Transverse colon (tissue), 4 donors: ENCODE data around the gene PLEKHA3. TPM values are rescaled to one million over a fixed set of nuclear protein-coding genes. Genes with fewer than 3 reads are reported as not detected.

Experiments
- DNase-seq: peaks from one replicate; pipeline ENCODE4 v3.0.0-alpha.2; 2019
- H3K27ac ChIP-seq, 4 donors: fragments of 200-600 bp; sonication (generic); 2 replicates each; pipeline ENCODE4 v1.5.1; 2016 to 2018; ENCODE audit warnings: inconsistent platforms in 4 of 4
- H3K27me3 ChIP-seq: fragments of 200-600 bp; sonication (generic); 2 replicates; pipeline ENCODE4 v1.5.1; 2017; ENCODE audit warnings: inconsistent platforms
- H3K36me3 ChIP-seq, 4 donors: fragments of 200-600 bp; sonication (generic); 2 replicates each; pipeline ENCODE4 v1.5.1; 2017 to 2019; ENCODE audit warnings: inconsistent platforms in 4 of 4
- H3K4me1 ChIP-seq, 4 donors: fragments of 200-600 bp; sonication (generic); 2 replicates each; pipeline ENCODE4 v1.5.1; 2017 to 2020; ENCODE audit warnings: inconsistent platforms in 4 of 4
- H3K4me3 ChIP-seq, 4 donors: fragments of 200-600 bp; sonication (generic); 1 replicate in 1 of 4; 2 replicates in 3 of 4; pipeline versions ENCODE4 v1.5.1 to v1.6.1; 2017 to 2019; ENCODE audit warnings: inconsistent platforms in 4 of 4
- H3K9me3 ChIP-seq, 2 donors: fragments of 200-600 bp; sonication (generic); 2 replicates each; pipeline ENCODE4 v1.5.1; 2017 to 2019; ENCODE audit warnings: inconsistent platforms in 2 of 2
- EP300 ChIP-seq: sonication (generic); formaldehyde crosslinking; IDR thresholded peaks from one replicate; pipeline ENCODE4 v1.6.1; 2017; ENCODE audit warnings: antibody characterized with exemption, low read depth
- POLR2A ChIP-seq: fragments of 450-650 bp; IDR thresholded peaks from one replicate; pipeline ENCODE4 v1.6.1; 2016; ENCODE audit warnings: antibody characterized with exemption, mild to moderate bottlenecking, moderate library complexity
- POLR2AphosphoS5 ChIP-seq, 3 donors: sonication (generic); formaldehyde crosslinking; IDR thresholded peaks; one replicate each; pipeline ENCODE4 v1.6.1; 2016; ENCODE audit warnings: antibody characterized with exemption in 3 of 3
- WGBS, 2 donors: methylation state at CpG; one replicate each; pipeline ENCODE4 v1.1.5; 2018; ENCODE audit warnings: low coverage in 1 of 2; 5-methylcytosine and 5-hydroxymethylcytosine counted together
- in situ Hi-C, 4 donors: fragments of 200-750 bp; cut with MboI; loops; one replicate each; pipeline versions ENCODE4 v1.15.0 to v1.15.1; 2017; ENCODE audit warnings: low sequenced_read_pairs in 3 of 4, low pct_ligation_motif_present in 1 of 4, low pct_unique_long_range_greater_than_20kb in 1 of 4
- intact Hi-C: fragments of 100-400 bp; cut with DNase I; formaldehyde crosslinking; loops from one replicate; pipeline ENCODE4 v1.15.1; 2023; ENCODE audit warnings: low total_unique reads
- total RNA-seq, 4 donors: library from RNA; depleted of rRNA; stranded (reverse); fragments of >200 nt; gene quantifications; one replicate each; pipeline ENCODE4 v1.1.0, GENCODE V29; 2016
- TF ChIP-seq, protein P1 (sequence below), 5 experiments: fragments of 200-600 bp in 3 of 5; fragments of 450-650 bp in 2 of 5; sonication (generic) in 3 of 5; IDR thresholded peaks; 1 replicate in 2 of 5; 2 replicates in 3 of 5; pipeline ENCODE4 v1.5.1; 2016 to 2017; ENCODE audit warnings: antibody characterized with exemption in 5 of 5, inconsistent platforms in 3 of 5, mild to moderate bottlenecking in 2 of 5, moderate library complexity in 1 of 5

PLEKHA3 gene
- total RNA-seq, 4 donors from 2014 or later, result 8.2 to 83.2 (median 11.0) TPM

DNA sequence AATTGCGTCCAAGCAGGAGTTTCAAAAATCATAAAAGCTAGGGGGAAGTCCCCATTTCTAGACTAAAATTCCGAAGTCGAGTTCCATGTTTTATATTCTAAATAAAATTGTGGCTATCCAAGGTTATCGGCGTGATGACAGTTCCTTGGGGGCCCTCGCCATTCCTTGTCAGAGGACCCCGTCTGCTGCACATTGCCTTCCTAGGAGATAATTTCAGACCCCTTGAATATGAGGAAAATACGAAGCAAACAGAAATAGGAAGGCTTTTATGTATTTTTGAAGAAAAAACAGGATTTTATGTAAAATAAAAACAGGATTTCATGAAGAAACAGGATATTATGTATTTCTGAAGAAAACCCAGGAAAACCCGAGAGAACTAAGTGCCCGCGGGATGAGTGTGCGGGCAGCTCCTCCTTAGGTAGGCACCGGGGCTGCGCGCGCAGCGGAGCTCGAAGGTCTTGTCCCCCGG, 465 bp upstream of the PLEKHA3 start:
- no peaks in the 10 kb centered on the region for H3K27me3 ChIP-seq
- no peaks in the 10 kb centered on the region for H3K36me3 ChIP-seq
- WGBS, 2 donors, result 27 to 36% methylated on average over 9 to 19 of the region's 19 CpGs
- peak overlapping the region; percentile 94 to 98 (median 97) for H3K27ac ChIP-seq
- in situ Hi-C loops, result no loop called here
- H3K9me3 ChIP-seq, result no peaks in the 10 kb centered on the region
- DNase-seq, result no peak
- H3K4me3 ChIP-seq, result peak overlapping the region in 3 of 4 donors; percentile 77 to 94 (median 82)
- peaks cover 18 to 55% (median 39%) of the 10 kb centered on the region in 4 donors for H3K4me1 ChIP-seq
- intact Hi-C loops, result loop anchor here (2.0 to 10.0 kb wide), 2 partner anchors 29 to 345 kb away; partner anchors contain the start of genes PJVK and PRKRA
- TF ChIP-seq, protein P1, sequence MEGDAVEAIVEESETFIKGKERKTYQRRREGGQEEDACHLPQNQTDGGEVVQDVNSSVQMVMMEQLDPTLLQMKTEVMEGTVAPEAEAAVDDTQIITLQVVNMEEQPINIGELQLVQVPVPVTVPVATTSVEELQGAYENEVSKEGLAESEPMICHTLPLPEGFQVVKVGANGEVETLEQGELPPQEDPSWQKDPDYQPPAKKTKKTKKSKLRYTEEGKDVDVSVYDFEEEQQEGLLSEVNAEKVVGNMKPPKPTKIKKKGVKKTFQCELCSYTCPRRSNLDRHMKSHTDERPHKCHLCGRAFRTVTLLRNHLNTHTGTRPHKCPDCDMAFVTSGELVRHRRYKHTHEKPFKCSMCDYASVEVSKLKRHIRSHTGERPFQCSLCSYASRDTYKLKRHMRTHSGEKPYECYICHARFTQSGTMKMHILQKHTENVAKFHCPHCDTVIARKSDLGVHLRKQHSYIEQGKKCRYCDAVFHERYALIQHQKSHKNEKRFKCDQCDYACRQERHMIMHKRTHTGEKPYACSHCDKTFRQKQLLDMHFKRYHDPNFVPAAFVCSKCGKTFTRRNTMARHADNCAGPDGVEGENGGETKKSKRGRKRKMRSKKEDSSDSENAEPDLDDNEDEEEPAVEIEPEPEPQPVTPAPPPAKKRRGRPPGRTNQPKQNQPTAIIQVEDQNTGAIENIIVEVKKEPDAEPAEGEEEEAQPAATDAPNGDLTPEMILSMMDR (IDR thresholded peaks at IDR 0.05), result no peak
- TF ChIP-seq EP300, result no peak
- no peak for TF ChIP-seq POLR2AphosphoS5 (IDR thresholded peaks at IDR 0.05)
- no peak for TF ChIP-seq POLR2A

DNA sequence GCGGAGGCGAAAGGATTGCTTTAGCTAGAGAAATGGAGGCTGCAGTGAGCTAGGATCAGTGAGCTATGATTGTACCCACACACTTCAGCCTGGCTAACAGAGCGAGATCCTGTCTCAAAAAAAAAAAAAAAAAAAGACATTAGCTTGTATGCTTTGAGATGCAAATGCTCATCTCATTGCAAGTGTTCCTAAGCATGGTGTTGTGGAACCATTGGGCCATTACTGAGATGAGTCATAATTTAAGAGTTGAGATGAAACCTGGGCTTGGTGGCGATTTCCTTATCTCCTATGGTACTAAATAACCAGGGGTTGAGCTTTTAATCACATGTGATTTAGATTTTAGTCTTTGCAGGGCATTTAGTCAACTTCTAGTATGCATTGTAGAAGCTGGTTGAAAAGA, 2.2 kb downstream of the PLEKHA3 start:
- TF ChIP-seq, protein P1 (IDR thresholded peaks at IDR 0.05), result no peak
- no peak for TF ChIP-seq POLR2AphosphoS5 (IDR thresholded peaks at IDR 0.05)
- no peak for TF ChIP-seq EP300
- no peak for TF ChIP-seq POLR2A
- in situ Hi-C loops (no loop called here), intact Hi-C loops (loop anchor here (10.0 kb wide), 1 partner anchor 342 kb away; no protein-coding TSS in a partner anchor)
- WGBS, 2 donors, result 80 to 83% methylated on average over 4 of the region's 4 CpGs
- Histone ChIP-seq H3K9me3 (no peaks in the 10 kb centered on the region), H3K27ac (no peak overlapping the region), H3K36me3 (peaks cover 0 to 6% (median 1%) of the 10 kb centered on the region in 4 donors), H3K27me3 (no peaks in the 10 kb centered on the region), H3K4me1 (peaks cover 18 to 55% (median 40%) of the 10 kb centered on the region in 4 donors), H3K4me3 (peak overlapping the region in 1 of 4 donors; percentile 77)
- no peak for DNase-seq

DNA sequence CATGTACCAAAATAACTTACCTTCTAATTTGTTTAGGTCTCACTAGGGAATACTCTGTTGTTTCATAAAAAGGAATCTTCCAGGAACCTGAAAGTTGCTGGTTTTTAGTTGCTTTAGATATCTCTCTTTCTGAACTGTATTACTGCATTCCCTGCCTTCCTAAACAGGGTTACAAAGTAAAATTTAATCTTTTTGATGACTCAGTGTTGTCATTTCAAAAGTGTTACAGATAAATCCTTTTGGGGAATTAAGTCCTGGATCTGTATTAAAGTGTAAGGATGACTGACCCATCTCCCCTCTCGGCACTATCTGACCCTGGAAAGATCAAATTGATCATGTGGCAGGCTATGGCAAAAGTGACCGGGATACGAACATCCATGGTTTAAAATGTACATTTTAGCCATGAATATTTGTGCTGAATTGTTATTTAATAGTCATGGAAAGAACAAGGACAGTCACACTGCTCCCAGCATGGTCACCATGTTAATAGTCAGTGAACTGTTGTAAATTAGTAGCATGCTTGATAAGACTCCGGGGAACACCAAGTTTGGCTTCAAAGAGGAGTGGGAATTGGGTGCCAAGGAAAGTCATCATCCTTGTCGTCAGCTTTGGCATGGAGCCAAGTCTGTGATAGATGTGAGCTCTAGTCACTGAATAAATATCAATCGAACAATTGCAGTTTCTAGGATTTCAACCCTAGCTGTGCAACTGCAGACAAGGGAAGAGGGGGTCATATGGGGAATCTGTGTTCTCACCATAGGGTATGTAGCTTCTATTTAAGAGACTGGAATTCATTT, 4.2 kb downstream of the PLEKHA3 start:
- no peak overlapping the region for H3K4me3 ChIP-seq
- no peak for DNase-seq
- no peaks in the 10 kb centered on the region for H3K9me3 ChIP-seq
- peak in 1 of 3 donors; percentile 11 for TF ChIP-seq POLR2AphosphoS5 (IDR thresholded peaks at IDR 0.05)
- no peak for TF ChIP-seq EP300
- in situ Hi-C loops (no loop called here), intact Hi-C loops (loop anchor here (10.0 kb wide), 1 partner anchor 340 kb away; no protein-coding TSS in a partner anchor)
- H3K27me3 ChIP-seq, result no peaks in the 10 kb centered on the region
- H3K27ac ChIP-seq, result no peak overlapping the region
- H3K4me1 ChIP-seq, result peaks cover 18 to 44% (median 35%) of the 10 kb centered on the region in 4 donors
- peaks cover 0 to 6% (median 2%) of the 10 kb centered on the region in 4 donors for H3K36me3 ChIP-seq
- WGBS, 2 donors, result 48% methylated on average over 6 of the region's 6 CpGs; no CpG with 5 or more reads in 1 of the 2 donors

DNA sequence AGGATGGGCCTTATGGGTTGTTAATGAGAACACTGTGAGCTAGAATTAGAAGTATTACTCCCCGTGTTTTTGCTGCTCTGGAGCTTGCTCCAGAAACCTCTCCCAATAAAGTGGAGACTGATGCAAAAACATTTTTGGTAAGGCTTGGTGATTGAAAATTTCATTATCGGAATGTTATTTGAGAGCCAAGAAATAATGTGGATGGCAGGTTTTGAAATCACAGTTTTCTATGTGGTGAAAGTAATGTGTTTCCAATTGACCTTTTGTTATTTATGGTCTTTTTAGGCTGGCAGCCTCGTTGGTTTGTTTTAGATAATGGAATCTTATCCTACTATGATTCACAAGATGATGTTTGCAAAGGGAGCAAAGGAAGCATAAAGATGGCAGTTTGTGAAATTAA, 5.1 kb downstream of the PLEKHA3 start:
- peaks cover 0 to 14% (median 2%) of the 10 kb centered on the region in 4 donors for H3K36me3 ChIP-seq
- DNase-seq, result no peak
- peaks cover 15 to 38% (median 30%) of the 10 kb centered on the region in 4 donors for H3K4me1 ChIP-seq
- H3K4me3 ChIP-seq, result no peak overlapping the region
- WGBS, 2 donors, result 57 to 74% methylated on average over 2 to 3 of the region's 3 CpGs
- in situ Hi-C loops, result no loop called here
- intact Hi-C loops, result loop anchor here (10.0 kb wide), 1 partner anchor 339 kb away; no protein-coding TSS in a partner anchor
- TF ChIP-seq POLR2AphosphoS5 (IDR thresholded peaks at IDR 0.05) (no peak), EP300 (no peak), POLR2A (no peak)
- TF ChIP-seq, protein P1 (IDR thresholded peaks at IDR 0.05), result no peak
- no peaks in the 10 kb centered on the region for H3K9me3 ChIP-seq
- no peaks in the 10 kb centered on the region for H3K27me3 ChIP-seq
- no peak overlapping the region for H3K27ac ChIP-seq
